Esophagus muscularis mucosa (tissue), 4 donors: Measurements from ENCODE around the gene ARID3A.

Source experiments
- CTCF ChIP-seq, 3 experiments: fragments of 200-600 bp in 2 of 3; fragments of 450-650 bp in 1 of 3; sonication (generic) in 2 of 3; IDR thresholded peaks; one replicate each; pipeline ENCODE4 v1.5.1; 2017 to 2019; ENCODE audit warnings: antibody characterized with exemption in 3 of 3, mild to moderate bottlenecking in 2 of 3, moderate library complexity in 1 of 3
- EP300 ChIP-seq: sonication (generic); formaldehyde crosslinking; IDR thresholded peaks from one replicate; pipeline ENCODE4 v1.6.1; 2017; ENCODE audit warnings: antibody characterized with exemption
- POLR2A ChIP-seq: fragments of 450-650 bp; IDR thresholded peaks from one replicate; pipeline ENCODE4 v1.6.1; 2017; ENCODE audit warnings: antibody characterized with exemption, moderate library complexity, mild to moderate bottlenecking, low read depth
- POLR2AphosphoS5 ChIP-seq, 2 donors: sonication (generic); formaldehyde crosslinking; IDR thresholded peaks; one replicate each; pipeline ENCODE4 v1.6.1; 2017; ENCODE audit warnings: antibody characterized with exemption in 2 of 2

- no peak for TF ChIP-seq POLR2A
- TF ChIP-seq CTCF (IDR thresholded peaks at IDR 0.05), result no peak
- TF ChIP-seq POLR2AphosphoS5 (IDR thresholded peaks at IDR 0.05), result no peak
- no peak for TF ChIP-seq EP300
Observed at GRCh38 chr19:918152-918437, 7.7 kb upstream of the ARID3A start.
